HepG2 (cell line): Measurements from ENCODE around the gene TMEM256. TPM values are rescaled to one million over a fixed set of nuclear protein-coding genes. Genes with fewer than 3 reads are reported as not detected.

Experiments used
- ATAD3A ChIP-seq: sonication (generic); formaldehyde crosslinking; IDR thresholded peaks from 2 replicates; pipeline ENCODE4 v1.4.0; 2020; ENCODE audit warnings: missing genetic modification reagents
- ATRX ChIP-seq: sonication (generic); formaldehyde crosslinking; IDR thresholded peaks from 2 replicates; pipeline ENCODE4 v1.4.0; 2020; ENCODE audit warnings: missing genetic modification reagents, borderline replicate concordance
- GTF3A ChIP-seq: sonication (generic); formaldehyde crosslinking; conservative IDR thresholded peaks from 2 replicates; pipeline ENCODE4 v1.4.0; 2020; ENCODE audit warnings: mild to moderate bottlenecking, missing genetic modification reagents
- MEIS1 ChIP-seq: sonication (generic); formaldehyde crosslinking; IDR thresholded peaks from 2 replicates; pipeline ENCODE4 v1.9.0; 2021; ENCODE audit warnings: mild to moderate bottlenecking, missing genetic modification reagents, moderate library complexity, borderline replicate concordance
- POLR2A ChIP-seq, 2 experiments: IDR thresholded peaks; 2 replicates each; pipeline ENCODE4 v1.6.1; 2011; ENCODE audit warnings: low read depth in 2 of 2, low read length in 2 of 2, mild to moderate bottlenecking in 1 of 2, moderate library complexity in 1 of 2; ENCODE audit not compliant: insufficient read depth in 1 of 2
- SALL1 ChIP-seq: sonication (generic); formaldehyde crosslinking; IDR thresholded peaks from 2 replicates; pipeline ENCODE4 v1.8.0; 2022; ENCODE audit warnings: mild to moderate bottlenecking, missing genetic modification reagents
- SMARCC2 ChIP-seq: fragments of 450-650 bp; IDR thresholded peaks from 2 replicates; pipeline ENCODE4 v1.6.1; 2017; ENCODE audit warnings: antibody characterized with exemption, mild to moderate bottlenecking
- SMARCE1 ChIP-seq: fragments of 450-650 bp; IDR thresholded peaks from 2 replicates; pipeline ENCODE4 v1.6.1; 2017; ENCODE audit warnings: borderline replicate concordance
- TBP ChIP-seq: sonication (generic); formaldehyde crosslinking; IDR thresholded peaks from 2 replicates; pipeline ENCODE4 v1.5.0; 2020; ENCODE audit warnings: missing genetic modification reagents
- TCF7 ChIP-seq: sonication (generic); IDR thresholded peaks from 2 replicates; pipeline ENCODE4 v1.6.1; 2016; ENCODE audit warnings: antibody characterized with exemption, low read depth
- ZBTB8A ChIP-seq: sonication (generic); formaldehyde crosslinking; IDR thresholded peaks from 2 replicates; pipeline ENCODE4 v1.4.0; 2020; ENCODE audit warnings: mild to moderate bottlenecking, low read depth, missing genetic modification reagents, borderline replicate concordance
- ZFP37 ChIP-seq: sonication (generic); formaldehyde crosslinking; IDR thresholded peaks from 2 replicates; pipeline ENCODE4 v1.4.0; 2020; ENCODE audit warnings: missing genetic modification reagents, borderline replicate concordance
- ZFP91 ChIP-seq: sonication (generic); formaldehyde crosslinking; IDR thresholded peaks from 2 replicates; pipeline ENCODE4 v1.9.0; 2022; ENCODE audit warnings: missing genetic modification reagents, mild to moderate bottlenecking, borderline replicate concordance
- ZNF354B ChIP-seq: sonication (generic); formaldehyde crosslinking; IDR thresholded peaks from 2 replicates; pipeline ENCODE4 v1.8.0; 2022; ENCODE audit warnings: mild to moderate bottlenecking, missing genetic modification reagents
- ZNF501 ChIP-seq: sonication (generic); formaldehyde crosslinking; IDR thresholded peaks from 2 replicates; pipeline ENCODE4 v1.5.1; 2020; ENCODE audit warnings: mild to moderate bottlenecking, moderate library complexity, missing genetic modification reagents
- ZNF660 ChIP-seq: sonication (generic); formaldehyde crosslinking; IDR thresholded peaks from 2 replicates; pipeline ENCODE4 v1.5.1; 2020; ENCODE audit warnings: mild to moderate bottlenecking, low read depth, missing genetic modification reagents, borderline replicate concordance
- ZNF775 ChIP-seq: sonication (generic); formaldehyde crosslinking; IDR thresholded peaks from 2 replicates; pipeline ENCODE4 v1.4.0; 2020; ENCODE audit warnings: missing genetic modification reagents, mild to moderate bottlenecking, moderate library complexity, borderline replicate concordance
- ZNF841 ChIP-seq: sonication (generic); formaldehyde crosslinking; IDR thresholded peaks from 2 replicates; pipeline ENCODE4 v1.8.1; 2023; ENCODE audit warnings: missing genetic modification reagents, borderline replicate concordance
- polyA plus RNA-seq, 8 experiments: library from polyadenylated mRNA; depleted of rRNA in 3 of 8; stranded (reverse) in 7 of 8; unstranded in 1 of 8; fragments of >200 nt; fragmentation: Illumina TruSeq in 4 of 8; extraction: Trizol in 4 of 8; gene quantifications; 2 replicates each; pipeline versions ENCODE4 v1.2.1 to v1.2.3, GENCODE V29; 2011 to 2016; ENCODE audit warnings: low read depth in 4 of 8, missing spikeins in 1 of 8, mixed read lengths in 1 of 8; ENCODE audit not compliant: insufficient read depth in 1 of 8
- total RNA-seq, 5 experiments: library from RNA; depleted of rRNA; stranded (reverse); fragments of >200 nt; fragmentation: Illumina TruSeq; extraction: Trizol; gene quantifications; 2 replicates each; pipeline ENCODE4 v1.2.3, GENCODE V29; 2016; ENCODE audit warnings: low read depth in 1 of 5
- TF ChIP-seq, protein P1 (sequence below): sonication (generic); formaldehyde crosslinking; IDR thresholded peaks from 2 replicates; pipeline ENCODE4 v1.4.0; 2020; ENCODE audit warnings: mild to moderate bottlenecking, missing genetic modification reagents
- TF ChIP-seq, protein P2 (sequence below): sonication (generic); formaldehyde crosslinking; IDR thresholded peaks from 2 replicates; pipeline ENCODE4 v1.4.0; 2020; ENCODE audit warnings: missing genetic modification reagents
- TF ChIP-seq, protein P3 (sequence below): sonication (generic); formaldehyde crosslinking; IDR thresholded peaks from 2 replicates; pipeline ENCODE4 v1.9.0; 2021; ENCODE audit warnings: missing genetic modification reagents, mild to moderate bottlenecking, borderline replicate concordance
- TF ChIP-seq, protein P4 (sequence below): sonication (generic); formaldehyde crosslinking; IDR thresholded peaks from 2 replicates; pipeline ENCODE4 v1.4.0; 2020; ENCODE audit warnings: missing genetic modification reagents

Gene TMEM256
- total and polyA plus RNA-seq, 2 of the 13 experiments (the other 11 are each of a cell fraction or from before 2014, with no cell fraction given): 231 to 252 TPM

- TF ChIP-seq ZFP91 (no peak; the same call in 1 of the 2 replicates), ATAD3A (CRISPR knock-in tag) (no peak), GTF3A (CRISPR knock-in tag) (no peak), ZNF501 (0 out of 2 replicates have a peak, but pooled peaks have one; percentile 58), ZNF841 (CRISPR knock-in tag) (0 out of 2 replicates have a peak, but pooled peaks have one; percentile 40), SMARCC2 (no peak), POLR2A (IDR thresholded peaks at IDR 0.05; ENCODE audit: insufficient read depth in 1 of 2, low read depth in 2 of 2, low read length in 2 of 2) (peak; percentile 59 to 84; a peak in 3 of 4 replicates), ZFP37 (CRISPR knock-in tag) (no peak), MEIS1 (CRISPR knock-in tag) (no peak), SMARCE1 (no peak), ZNF354B (CRISPR knock-in tag) (no peak), SALL1 (CRISPR knock-in tag) (peak; percentile 53), TCF7 (no peak), ZBTB8A (CRISPR knock-in tag) (no peak), ATRX (CRISPR knock-in tag) (no peak), ZNF775 (CRISPR knock-in tag) (no peak), TBP (CRISPR knock-in tag) (no peak), ZNF660 (CRISPR knock-in tag) (no peak)
- TF ChIP-seq, protein P1, sequence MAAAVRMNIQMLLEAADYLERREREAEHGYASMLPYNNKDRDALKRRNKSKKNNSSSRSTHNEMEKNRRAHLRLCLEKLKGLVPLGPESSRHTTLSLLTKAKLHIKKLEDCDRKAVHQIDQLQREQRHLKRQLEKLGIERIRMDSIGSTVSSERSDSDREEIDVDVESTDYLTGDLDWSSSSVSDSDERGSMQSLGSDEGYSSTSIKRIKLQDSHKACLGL (CRISPR knock-in tag): peak; percentile 50; the same call in 1 of the 2 replicates
- TF ChIP-seq, protein P2, sequence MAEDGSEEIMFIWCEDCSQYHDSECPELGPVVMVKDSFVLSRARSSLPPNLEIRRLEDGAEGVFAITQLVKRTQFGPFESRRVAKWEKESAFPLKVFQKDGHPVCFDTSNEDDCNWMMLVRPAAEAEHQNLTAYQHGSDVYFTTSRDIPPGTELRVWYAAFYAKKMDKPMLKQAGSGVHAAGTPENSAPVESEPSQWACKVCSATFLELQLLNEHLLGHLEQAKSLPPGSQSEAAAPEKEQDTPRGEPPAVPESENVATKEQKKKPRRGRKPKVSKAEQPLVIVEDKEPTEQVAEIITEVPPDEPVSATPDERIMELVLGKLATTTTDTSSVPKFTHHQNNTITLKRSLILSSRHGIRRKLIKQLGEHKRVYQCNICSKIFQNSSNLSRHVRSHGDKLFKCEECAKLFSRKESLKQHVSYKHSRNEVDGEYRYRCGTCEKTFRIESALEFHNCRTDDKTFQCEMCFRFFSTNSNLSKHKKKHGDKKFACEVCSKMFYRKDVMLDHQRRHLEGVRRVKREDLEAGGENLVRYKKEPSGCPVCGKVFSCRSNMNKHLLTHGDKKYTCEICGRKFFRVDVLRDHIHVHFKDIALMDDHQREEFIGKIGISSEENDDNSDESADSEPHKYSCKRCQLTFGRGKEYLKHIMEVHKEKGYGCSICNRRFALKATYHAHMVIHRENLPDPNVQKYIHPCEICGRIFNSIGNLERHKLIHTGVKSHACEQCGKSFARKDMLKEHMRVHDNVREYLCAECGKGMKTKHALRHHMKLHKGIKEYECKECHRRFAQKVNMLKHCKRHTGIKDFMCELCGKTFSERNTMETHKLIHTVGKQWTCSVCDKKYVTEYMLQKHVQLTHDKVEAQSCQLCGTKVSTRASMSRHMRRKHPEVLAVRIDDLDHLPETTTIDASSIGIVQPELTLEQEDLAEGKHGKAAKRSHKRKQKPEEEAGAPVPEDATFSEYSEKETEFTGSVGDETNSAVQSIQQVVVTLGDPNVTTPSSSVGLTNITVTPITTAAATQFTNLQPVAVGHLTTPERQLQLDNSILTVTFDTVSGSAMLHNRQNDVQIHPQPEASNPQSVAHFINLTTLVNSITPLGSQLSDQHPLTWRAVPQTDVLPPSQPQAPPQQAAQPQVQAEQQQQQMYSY (CRISPR knock-in tag): no peak
- TF ChIP-seq, protein P3, sequence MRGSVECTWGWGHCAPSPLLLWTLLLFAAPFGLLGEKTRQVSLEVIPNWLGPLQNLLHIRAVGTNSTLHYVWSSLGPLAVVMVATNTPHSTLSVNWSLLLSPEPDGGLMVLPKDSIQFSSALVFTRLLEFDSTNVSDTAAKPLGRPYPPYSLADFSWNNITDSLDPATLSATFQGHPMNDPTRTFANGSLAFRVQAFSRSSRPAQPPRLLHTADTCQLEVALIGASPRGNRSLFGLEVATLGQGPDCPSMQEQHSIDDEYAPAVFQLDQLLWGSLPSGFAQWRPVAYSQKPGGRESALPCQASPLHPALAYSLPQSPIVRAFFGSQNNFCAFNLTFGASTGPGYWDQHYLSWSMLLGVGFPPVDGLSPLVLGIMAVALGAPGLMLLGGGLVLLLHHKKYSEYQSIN (CRISPR knock-in tag): no peak
- TF ChIP-seq, protein P4, sequence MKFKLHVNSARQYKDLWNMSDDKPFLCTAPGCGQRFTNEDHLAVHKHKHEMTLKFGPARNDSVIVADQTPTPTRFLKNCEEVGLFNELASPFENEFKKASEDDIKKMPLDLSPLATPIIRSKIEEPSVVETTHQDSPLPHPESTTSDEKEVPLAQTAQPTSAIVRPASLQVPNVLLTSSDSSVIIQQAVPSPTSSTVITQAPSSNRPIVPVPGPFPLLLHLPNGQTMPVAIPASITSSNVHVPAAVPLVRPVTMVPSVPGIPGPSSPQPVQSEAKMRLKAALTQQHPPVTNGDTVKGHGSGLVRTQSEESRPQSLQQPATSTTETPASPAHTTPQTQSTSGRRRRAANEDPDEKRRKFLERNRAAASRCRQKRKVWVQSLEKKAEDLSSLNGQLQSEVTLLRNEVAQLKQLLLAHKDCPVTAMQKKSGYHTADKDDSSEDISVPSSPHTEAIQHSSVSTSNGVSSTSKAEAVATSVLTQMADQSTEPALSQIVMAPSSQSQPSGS (CRISPR knock-in tag): no peak
Measured at GRCh38 chr17:7394452-7395191, 9.3 kb downstream of the TMEM256 start, which contains the start of gene PLSCR3 (continued).
